ENCODE measurements around the gene GET4. TPM values are rescaled to one million over a fixed set of nuclear protein-coding genes. Genes with fewer than 3 reads are reported as not detected.

GET4 gene
- total and polyA plus RNA-seq, 2 of the 4 experiments (the other 2 are of a cell fraction): 11.3 to 30.9 TPM

- Histone ChIP-seq H2BK15ac (ENCODE audit: low read depth, low read length) (no peak overlapping the region), H3K4ac (ENCODE audit: low read depth, low read length) (no peak overlapping the region), H3K27me3 (ENCODE audit: control insufficient read depth, insufficient read depth, low read length) (no peaks in the 10 kb centered on the region), H2BK20ac (ENCODE audit: low read depth, low read length) (no peak overlapping the region), H4K91ac (ENCODE audit: insufficient read depth, low read depth, low read length) (no peak overlapping the region), H2BK5ac (ENCODE audit: low read depth, low read length, poor library complexity, severe bottlenecking) (no peak overlapping the region), H3K79me1 (ENCODE audit: low read depth in 1 of 2, low read length in 2 of 2) (peaks cover 13 to 47% of the 10 kb centered on the region in 2 experiments), H3K9me1 (ENCODE audit: insufficient read depth, low read length) (peaks cover 6% of the 10 kb centered on the region; the same call in 1 of the 2 replicates), H2AK9ac (replicated peaks; ENCODE audit: low read depth, low read length, poor library complexity) (no peak overlapping the region), H3K36me3 (ENCODE audit: control insufficient read depth, insufficient read depth, low read length) (peaks cover 49% of the 10 kb centered on the region), H2AK5ac (ENCODE audit: low read depth, low read length) (no peak overlapping the region), H3K23ac (ENCODE audit: low read depth, low read length) (no peak overlapping the region), H3K4me3 (ENCODE audit: insufficient read depth, low read depth, low read length) (no peak overlapping the region), H2AFZ (replicated peaks; ENCODE audit: low read length, poor library complexity) (no peak overlapping the region), H3K27ac (ENCODE audit: insufficient read depth, low read length) (no peak overlapping the region), H3K18ac (ENCODE audit: low read depth, low read length) (no peak overlapping the region), H3K56ac (ENCODE audit: extremely low read depth, insufficient read depth, low read length) (no peak overlapping the region), H4K20me1 (ENCODE audit: insufficient read depth, low read length) (peaks cover 12% of the 10 kb centered on the region; the same call in 1 of the 2 replicates), H3K9ac (ENCODE audit: low read depth, low read length) (no peak overlapping the region), H3K4me1 (ENCODE audit: control insufficient read depth, insufficient read depth, low read length) (no peaks in the 10 kb centered on the region), H2BK120ac (ENCODE audit: low read depth, low read length) (no peak overlapping the region), H3K4me2 (ENCODE audit: low read depth, low read length) (no peak overlapping the region), H4K5ac (ENCODE audit: low read depth, low read length) (no peak overlapping the region), H3K9me3 (ENCODE audit: control insufficient read depth, insufficient read depth, low read length) (no peaks in the 10 kb centered on the region), H3K14ac (replicated peaks; ENCODE audit: low read depth, low read length) (no peak overlapping the region), H4K8ac (ENCODE audit: low read depth in 2 of 2, low read length in 2 of 2) (no peak overlapping the region)
- intact Hi-C loops (cut with micrococcal nuclease) (no loop called here), in situ Hi-C loops (cut with MboI; ENCODE audit: low sequenced_read_pairs) (no loop called here), dilution Hi-C loops (cut with HindIII; ENCODE audit: low sequenced_read_pairs, unreplicated experiment) (no loop called here)
- ATAC-seq (ENCODE audit: low read depth) (no peak), DNase-seq (no peak)
- ChIA-PET POLR2A (ENCODE audit: unreplicated experiment) (no interaction called here), CTCF (no interaction called here)
- BruUV-seq (replicated peaks): no TSS peak
- 95% methylated on average over 11 of the region's 14 CpGs; no CpG with 5 or more reads in 1 of the 2 experiments for WGBS, 2 experiments (ENCODE audit: extremely low coverage in 2 of 2, insufficient read length in 1 of 2)
- no peak for TF ChIP-seq FOS (IDR thresholded peaks at IDR 0.05; ENCODE audit: low read depth, low read length)
- no peak for TF ChIP-seq SMC3 (IDR thresholded peaks at IDR 0.05; ENCODE audit: low read depth, low read length)
- TF ChIP-seq POLR2A (IDR thresholded peaks at IDR 0.05; ENCODE audit: low read depth, low read length): no peak
- no peak for TF ChIP-seq NFE2L2 (IDR thresholded peaks at IDR 0.05; ENCODE audit: low read depth, low read length)
- TF ChIP-seq CEBPB (IDR thresholded peaks at IDR 0.05; ENCODE audit: low read depth, low read length): no peak
- no peak for TF ChIP-seq RFX5 (IDR thresholded peaks at IDR 0.05; ENCODE audit: low read depth, low read length)
Measured at GRCh38 chr7:851204-851603, 25.1 kb upstream of the GET4 start.

Measured in IMR-90 (cell line).